GM18502 (cell line): Measurements from ENCODE around the gene RPS27L.

ENCODE experiments used
- ATAC-seq: cut with Tn5 transposase; IDR thresholded peaks from one replicate; pipeline ENCODE4 v1.9.1; 2021; ENCODE audit warnings: mild to moderate bottlenecking; ENCODE audit not compliant: unreplicated experiment, poor library complexity

RPS27L gene

DNA sequence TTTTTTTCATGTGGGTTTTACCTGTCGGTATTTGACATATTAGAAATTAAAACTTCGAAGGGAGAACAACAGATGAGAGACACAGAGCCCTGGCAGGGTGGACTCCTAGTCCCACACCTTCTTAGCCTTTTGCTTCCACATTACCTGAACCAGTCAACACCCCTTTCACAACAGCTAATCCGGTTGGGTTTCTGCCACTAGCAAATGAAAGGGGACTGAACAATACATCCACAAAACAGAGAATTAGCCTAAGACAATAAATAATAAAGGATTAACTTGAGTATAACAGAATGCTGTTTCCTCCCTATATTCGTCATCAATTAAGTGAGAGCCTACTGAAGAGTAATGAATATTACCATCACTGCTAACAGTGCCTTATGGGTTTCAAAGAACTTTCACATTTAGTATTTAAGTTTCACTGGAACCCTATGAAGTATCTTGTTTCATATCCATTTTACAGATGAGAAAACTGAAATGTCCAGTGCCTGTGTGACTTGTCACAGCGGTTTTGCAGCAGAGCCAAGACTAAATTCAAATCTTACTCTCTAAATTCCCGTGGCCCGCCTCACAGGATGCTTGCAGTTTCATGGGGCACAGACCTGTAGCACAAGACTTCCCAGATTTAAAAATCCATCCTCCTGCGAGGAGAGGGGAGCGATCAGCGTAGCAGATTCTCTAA lies 31.1 kb upstream of the RPS27L start:
- no peak for ATAC-seq

DNA sequence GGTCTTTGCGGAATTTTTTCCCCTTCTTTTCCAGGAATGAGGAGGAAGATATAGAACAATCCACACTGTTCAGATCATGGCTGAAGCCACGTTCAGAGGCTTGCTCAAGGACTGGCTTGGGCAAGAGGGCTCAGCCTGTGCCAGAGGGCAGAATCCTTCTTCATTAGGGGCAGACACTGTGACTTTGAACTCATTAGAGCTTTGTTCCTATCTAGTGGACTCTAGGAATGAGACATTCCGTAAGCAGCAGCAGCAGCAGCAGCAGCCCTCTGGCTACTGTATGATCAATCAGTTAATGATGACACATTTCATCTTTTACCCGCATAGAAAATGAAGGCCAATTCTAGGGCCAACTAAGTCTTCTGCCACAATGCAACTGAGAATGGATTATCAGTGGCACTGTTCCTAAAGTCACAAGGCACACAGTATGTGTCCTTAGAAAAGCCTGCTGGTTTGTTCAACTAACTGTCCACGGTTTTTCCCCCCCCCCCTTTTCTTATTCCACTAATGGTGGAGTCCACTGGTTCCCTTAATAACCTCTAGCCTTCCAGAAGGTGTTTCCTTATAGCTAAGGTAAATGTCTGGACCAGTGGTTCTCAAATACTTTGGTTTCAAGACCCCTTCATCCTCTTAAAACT lies 30.4 kb upstream of the RPS27L start:
- no peak for ATAC-seq

GRCh38 chr15:63186065-63186464 lies 28.8 kb upstream of the RPS27L start:
- ATAC-seq, result no peak

GRCh38 chr15:63185206-63185605 lies 27.9 kb upstream of the RPS27L start:
- ATAC-seq, result no peak

DNA sequence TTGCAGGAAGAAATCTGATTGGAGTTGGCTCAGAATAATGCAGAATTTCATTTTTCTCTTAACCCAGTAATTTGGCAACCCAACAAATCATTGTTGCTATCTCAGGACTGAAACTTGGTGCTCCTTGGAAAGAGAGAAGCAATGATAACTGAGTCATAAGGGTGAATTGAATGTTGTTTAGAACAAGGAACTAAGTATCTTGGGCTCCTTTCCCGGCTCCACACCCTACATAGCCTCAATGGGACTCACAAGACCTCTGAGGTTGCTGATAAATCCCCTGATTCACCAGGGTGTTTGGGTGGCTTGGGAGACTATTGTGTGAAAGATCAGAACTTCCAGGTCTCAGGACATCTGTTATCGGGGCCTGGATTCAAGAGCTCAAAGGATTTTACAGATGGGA lies 24.4 kb upstream of the RPS27L start:
- no peak for ATAC-seq

GRCh38 chr15:63180746-63181145 lies 23.5 kb upstream of the RPS27L start:
- no peak for ATAC-seq

- no peak for ATAC-seq
Observed at GRCh38 chr15:63178034-63178433, 20.8 kb upstream of the RPS27L start.

DNA sequence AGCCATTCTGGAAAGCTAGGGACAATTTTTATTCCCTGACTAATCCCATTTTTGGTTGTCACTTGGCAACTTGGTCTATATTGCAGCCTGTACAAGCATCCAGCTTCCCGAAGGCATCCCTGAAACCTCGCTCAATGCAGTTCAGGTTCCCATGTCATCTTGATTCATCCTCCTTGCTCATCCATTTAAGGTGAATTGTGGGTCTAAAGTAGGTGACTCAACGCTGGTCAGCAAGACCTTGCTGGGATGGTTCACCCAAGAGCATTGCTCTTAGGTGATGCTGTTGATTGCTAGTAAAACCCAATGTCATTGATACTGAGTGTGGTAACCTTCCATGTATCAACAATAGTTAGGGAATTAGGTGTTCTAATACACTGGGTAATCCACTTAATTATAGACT lies 19.0 kb upstream of the RPS27L start:
- ATAC-seq, result no peak

- ATAC-seq, result no peak
Observed at GRCh38 chr15:63172851-63173451, 15.7 kb upstream of the RPS27L start.

DNA sequence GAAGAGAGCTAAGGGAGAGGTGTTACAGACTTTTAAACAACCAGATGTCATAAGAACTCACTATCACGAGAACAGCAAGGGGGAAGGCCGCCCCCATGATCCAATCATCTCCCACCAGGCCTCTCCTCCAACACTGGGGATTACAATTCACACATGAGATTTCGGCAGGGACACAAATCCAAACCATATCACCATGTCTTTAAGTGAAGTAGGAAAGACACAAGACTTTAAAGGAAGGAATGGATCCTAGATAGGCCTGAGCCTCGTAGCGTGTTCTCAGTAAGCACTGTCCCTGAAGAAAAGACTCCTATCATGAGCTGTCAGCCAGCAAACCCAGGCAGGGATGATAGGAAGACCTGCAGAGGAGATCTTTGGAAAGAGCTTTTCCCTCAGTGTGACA lies 15.1 kb upstream of the RPS27L start:
- no peak for ATAC-seq

DNA sequence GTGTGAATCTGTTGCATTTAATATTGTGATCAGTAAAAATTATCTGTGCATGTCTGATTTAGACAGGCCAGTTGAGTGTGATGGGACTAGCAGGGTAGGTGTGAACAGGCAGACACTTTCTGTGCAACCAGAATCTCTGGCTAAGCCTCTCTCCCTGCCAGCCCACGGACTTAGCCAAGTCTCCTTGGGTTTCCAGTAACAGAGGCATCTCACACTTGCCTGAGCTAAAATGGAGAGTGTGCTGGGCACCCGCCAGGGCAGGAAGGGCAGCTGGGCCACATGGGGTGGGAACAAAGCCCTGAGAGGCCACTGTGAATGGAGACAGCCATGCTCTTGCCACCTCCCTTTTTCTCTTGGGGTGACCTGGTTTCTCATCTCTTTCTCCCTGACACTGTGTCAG lies 12.5 kb upstream of the RPS27L start:
- no peak for ATAC-seq

DNA sequence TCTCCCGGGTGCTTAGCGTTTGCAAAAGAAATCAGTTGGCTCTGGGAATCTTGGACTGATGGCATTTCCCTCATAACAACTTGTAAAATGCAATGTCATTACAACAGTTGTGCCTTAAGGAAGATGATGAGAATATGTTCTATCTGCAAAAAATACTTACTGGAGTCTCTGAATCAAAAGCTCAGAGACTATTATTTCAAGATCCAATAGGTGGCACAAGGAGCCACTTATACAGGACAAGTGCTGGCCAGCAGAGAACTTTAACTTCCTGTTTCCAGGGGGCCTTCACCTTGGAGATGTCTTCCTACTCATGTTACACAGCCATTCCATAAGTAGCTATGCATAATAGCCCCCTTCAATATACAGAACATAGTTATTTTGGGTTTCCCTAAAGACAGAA lies 8.9 kb upstream of the RPS27L start:
- no peak for ATAC-seq

DNA sequence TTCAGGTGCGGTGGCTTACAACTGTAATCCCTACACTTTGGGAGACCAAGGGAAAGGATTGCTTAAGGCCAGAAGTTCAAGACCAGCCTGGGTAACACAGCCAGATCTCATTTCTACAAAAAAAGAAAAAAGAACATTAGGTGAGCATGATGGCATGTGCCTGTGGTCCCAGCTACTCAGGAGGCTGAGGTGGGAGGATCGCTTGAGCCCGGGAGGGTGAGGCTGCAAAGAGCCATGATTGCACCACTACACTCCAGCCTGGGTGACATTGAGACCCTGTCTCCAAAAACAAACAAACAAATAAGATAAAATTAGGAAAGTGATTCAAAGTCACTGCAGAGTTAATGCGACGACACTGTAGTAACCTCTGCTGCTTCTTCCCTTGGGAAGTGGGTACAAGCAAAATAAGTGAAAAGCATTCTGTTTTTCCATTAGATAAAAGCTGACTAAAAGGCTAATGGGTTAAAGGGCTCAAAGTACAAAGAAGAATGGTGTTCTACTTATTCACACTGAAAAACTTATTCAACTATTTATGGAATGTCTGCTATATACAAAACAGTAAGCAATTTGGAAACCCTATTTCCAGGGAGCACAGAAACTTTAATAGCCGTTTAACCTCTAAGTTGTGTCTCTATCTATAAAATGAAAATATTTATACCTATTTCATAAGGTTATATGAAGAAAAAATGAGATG lies 8.0 kb upstream of the RPS27L start:
- ATAC-seq, result no peak

- no peak for ATAC-seq
Observed at GRCh38 chr15:63163217-63163616, 5.9 kb upstream of the RPS27L start.

DNA sequence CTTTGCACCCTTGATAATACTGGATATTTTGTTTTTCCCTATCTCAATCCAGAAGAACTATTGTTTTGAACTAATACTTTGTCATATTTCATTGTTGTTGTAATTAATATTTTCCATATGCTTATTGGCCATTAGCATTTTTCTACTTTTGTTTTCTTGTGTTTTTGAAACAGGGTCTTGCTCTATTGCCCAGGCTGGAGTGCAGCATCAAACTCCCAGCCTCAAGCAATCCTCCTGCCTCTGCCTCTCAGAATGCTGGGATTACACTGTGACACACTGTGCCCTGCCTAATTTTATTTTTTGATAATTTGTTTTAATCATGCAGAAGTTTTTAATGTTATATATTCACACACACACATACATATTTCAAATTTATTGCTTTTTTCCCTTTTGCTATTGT lies 3.4 kb upstream of the RPS27L start:
- ATAC-seq, result no peak

DNA sequence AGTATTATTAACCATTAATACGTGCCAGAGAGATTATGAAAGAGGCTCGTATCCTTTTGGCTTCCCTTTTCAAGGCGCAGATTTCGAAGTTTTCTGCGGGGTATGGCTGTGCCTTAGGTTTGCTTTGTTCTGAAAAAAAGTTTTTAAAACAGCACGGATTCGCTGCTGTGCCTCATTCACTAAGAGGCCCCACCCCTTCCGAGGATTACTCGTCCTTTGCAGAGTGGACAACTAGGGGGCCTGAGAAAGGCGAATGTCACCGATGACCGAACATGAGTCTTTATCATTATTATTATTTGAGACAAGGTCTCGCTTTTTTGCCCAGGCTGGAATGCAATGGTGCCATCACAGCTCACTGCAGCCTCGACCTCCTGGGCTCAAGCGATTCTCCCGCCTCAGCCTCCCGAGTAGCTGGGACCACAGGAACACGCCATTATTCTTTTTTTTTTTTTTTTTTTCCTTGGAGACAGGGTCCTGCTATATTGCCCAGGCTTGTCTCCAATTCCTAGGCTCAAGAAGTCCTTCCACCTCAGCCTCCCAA lies 684 bp upstream of the RPS27L start:
- ATAC-seq, result peak; percentile 11

GRCh38 chr15:63156755-63157117 lies 541 bp downstream of the RPS27L start:
- ATAC-seq, result no peak

DNA sequence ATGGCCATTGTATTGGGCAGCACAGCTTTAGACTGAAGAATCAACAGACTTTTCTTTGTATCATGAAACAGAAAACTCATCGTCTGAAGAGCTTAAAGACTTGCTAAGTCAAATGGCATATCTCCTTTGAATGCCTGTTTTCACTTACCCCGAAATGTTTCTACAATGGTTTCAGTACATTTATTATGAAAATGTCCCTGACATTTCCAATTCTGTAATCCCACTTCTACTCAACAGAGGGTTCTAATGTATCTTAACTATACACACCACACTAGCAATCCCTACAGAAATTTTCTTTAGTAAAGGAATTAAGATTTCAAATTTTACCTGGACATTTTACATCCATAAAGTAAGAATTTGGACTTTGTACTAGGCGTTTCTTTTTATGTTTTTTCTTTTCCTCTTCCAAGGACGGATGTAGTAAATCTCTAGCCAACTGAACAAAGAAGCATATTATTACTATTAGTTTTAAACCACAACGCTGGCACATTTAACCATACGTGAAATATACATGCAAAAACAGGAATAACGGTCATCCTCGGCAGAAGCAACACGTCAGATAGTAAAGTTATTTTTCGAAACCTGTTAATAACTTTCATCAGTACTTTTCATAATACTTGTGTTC lies 1.1 kb downstream of the RPS27L start:
- ATAC-seq, result no peak

DNA sequence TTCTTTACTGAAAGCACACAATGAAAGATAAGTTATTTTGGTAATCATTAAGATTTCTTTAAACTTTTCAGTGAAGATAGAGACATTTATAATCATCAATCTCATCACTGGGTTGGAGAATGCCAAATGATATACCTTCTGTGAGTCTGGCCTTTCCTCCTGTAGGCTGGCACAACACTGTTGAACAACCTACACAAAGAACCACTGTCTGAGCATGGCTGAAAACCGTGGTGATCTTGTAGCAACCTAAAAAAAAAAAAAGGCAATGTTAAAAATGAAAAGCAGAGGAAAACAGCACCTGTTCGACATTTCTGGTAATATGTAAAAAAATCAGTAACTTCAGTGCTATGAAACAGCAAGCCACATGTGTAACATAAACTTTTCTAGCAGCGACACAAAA lies 1.8 kb downstream of the RPS27L start:
- no peak for ATAC-seq

GRCh38 chr15:63151665-63152064 lies 5.6 kb downstream of the RPS27L start:
- ATAC-seq, result no peak

DNA sequence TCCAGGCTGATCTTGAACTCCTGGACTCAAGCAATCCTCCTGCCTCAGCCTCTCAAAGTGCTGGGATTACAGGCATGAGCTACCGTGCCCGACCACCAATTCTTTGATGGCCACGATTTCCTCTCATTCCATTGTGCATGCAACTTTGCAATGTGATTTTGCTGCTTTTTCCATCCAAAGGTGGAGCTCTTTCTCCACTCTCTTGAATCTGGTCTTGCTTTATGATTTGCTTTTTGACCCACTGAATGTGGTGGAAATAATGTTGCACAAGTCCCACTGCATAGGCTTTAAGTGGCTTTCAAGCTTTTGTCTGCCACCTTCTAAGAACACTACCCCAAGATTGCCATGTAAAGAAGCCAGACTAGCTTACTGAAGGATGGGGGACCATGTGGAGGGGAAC lies 10.6 kb downstream of the RPS27L start:
- ATAC-seq, result no peak
